RWPE1 (cell line): Measurements from ENCODE around the gene MIX23.

Experiments used
- CTCF ChIA-PET: fragments of 350-600 bp; sonication (Branson Sonifier 250); formaldehyde crosslinking; extraction: SDS; loops from one replicate; lab custom pipeline; 2021; lab: Yijun Ruan, JAX
- POLR2A ChIA-PET: fragments of 400-600 bp; formaldehyde crosslinking; extraction: SDS; loops from one replicate; lab custom pipeline; 2020; ENCODE audit warnings: antibody characterized with exemption; ENCODE audit not compliant: low non-redundant PET; lab: Yijun Ruan, JAX
- DNase-seq: peaks from one replicate; pipeline ENCODE4 v3.0.0; 2012; ENCODE audit warnings: low spot score
- H3K27ac ChIP-seq: fragments of 450-650 bp; 2 replicates; pipeline ENCODE4 v1.5.1; 2017
- CTCF ChIP-seq: fragments of 450-650 bp; conservative IDR thresholded peaks from 2 replicates; pipeline ENCODE4 v1.5.1; 2017; ENCODE audit warnings: low read depth, mild to moderate bottlenecking

The MIX23 gene

DNA sequence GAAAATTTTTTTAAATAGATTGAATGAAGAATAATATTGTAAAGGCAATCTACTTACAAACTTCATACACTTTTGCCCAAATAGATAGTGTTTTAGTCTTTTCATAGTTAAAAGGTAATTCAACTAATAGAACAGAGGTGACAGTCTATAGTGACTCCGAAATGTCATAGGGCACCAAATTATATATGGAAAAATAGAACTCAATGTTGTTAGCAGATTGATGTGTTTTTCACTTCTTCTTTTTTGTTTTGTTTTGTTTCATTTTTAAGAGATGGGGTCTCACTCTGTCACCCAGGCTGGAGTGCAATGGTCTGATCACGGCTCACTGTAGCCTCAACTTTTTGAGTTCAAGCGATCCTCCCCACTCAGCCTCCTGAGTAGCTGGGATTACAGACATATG lies 57.3 kb downstream of the MIX23 start:
- ChIA-PET CTCF (interaction anchor here (1.6 kb wide), 1 partner anchor 19 kb away, joined by 12 read pairs; no protein-coding TSS in a partner anchor), POLR2A (no interaction called here)
- H3K27ac ChIP-seq: peak overlapping the region; percentile 55
- no peak for TF ChIP-seq CTCF
- DNase-seq: no peak

- POLR2A ChIA-PET: interaction anchor here (0.6 kb wide), 1 partner anchor 17 kb away, joined by 5 read pairs; no protein-coding TSS in a partner anchor
- H3K27ac ChIP-seq: peak within 1 kb of the TSS; percentile 55
- peak; percentile 84 for DNase-seq
- CTCF ChIA-PET: interaction anchor here (1.6 kb wide), 1 partner anchor 18 kb away, joined by 12 read pairs; no protein-coding TSS in a partner anchor
- TF ChIP-seq CTCF: no peak
These were observed 58.1 kb downstream of the MIX23 start, which contains the start of gene CSTA for GRCh38 chr3:122324871-122325323. Gene CSTA (plus strand): TSS chr3:122325248. CDS start chr3:122325293, 45 bp downstream.

DNA sequence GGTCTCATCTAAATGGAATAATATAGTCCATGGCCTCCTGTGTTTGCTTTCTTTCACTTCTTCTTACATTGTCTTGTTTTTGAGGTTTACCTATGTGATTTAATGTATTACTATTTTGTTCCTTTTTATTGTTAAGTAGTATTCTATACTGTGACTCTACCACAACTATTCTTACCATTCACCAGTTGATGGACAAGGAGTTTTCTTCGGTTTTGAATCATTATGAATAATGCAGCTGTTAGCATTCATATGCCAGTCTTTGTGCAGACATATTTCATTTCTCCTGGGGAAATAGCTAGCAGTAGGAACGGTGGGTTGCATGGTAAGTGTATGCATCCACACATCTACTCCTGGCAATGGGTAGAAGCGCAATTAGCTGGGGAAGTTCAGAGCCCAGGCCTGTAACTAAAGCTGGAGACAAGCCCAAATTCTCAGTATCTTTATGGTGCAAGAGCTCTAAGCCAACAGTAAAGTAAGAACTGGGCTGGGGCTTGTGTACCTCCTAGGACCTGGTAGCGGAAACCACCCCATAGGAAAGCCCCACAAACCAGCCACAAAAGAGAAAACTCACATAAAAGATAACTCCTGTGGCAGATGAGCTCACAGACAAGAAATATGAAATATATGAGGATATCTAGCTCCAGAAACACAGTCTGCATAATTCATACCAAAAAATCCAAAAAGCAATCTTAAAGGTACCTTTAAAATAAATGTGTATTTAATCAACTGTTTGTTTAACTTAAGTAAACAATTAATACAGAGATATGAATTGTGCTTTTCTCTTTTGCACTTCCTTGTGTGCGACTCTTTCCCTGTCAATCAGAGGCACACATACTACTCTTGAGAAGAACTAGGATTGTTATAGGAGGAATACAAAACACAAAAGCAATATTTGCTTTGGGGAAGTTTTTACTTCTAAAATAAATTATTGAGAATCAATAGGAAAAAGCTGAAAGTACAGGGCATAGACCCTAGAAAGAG lies 60.6 kb downstream of the MIX23 start:
- DNase-seq: no peak
- ChIA-PET CTCF (interaction anchor here (0.7 kb wide), 1 partner anchor 354 kb away, joined by 3 read pairs; no protein-coding TSS in a partner anchor), POLR2A (no interaction called here)
- no peak overlapping the region for H3K27ac ChIP-seq
- no peak for TF ChIP-seq CTCF

DNA sequence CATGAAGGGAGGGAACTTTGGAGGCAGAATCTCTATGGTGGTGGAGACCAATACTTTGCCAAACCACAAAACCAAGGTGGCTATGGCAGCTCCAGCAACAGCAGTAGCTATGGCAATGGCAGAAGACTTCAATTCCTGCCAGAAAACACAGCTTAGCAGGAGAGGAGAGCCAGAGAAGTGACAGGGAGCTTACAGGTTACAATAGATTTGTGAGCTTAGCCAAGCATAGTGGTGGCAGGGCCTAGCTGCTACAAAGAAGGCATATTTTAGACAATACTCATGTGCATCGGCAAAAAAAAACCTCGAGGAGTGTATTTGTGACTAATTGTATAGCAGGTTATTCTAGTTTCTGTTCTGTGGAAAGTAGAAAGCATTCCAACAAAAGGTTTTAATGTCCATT lies 64.4 kb downstream of the MIX23 start:
- peak; percentile 21 for DNase-seq
- TF ChIP-seq CTCF: no peak
- no peak overlapping the region for H3K27ac ChIP-seq
- CTCF ChIA-PET: interaction anchor here (0.5 kb wide), 1 partner anchor 10 kb away, joined by 3 read pairs; no protein-coding TSS in a partner anchor
- POLR2A ChIA-PET: no interaction called here

DNA sequence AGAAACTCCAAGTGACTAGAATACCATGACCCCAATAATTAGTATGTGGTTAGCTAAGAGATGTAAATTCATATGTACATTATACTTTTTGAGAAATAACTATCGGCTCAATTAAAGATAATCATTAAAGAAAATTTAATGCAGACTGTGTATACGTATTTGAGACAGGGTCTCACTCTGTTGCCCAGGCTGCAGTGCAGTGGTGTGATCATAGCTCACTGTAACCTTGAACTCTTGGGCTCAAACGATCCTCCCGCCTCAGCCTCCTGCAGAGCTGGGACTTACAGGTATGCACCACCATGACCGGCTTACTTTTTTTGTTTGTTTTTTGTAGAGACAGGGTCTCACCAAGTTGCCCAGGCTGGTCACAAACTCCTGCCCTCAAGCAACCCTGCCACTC lies 66.7 kb downstream of the MIX23 start:
- H3K27ac ChIP-seq: no peak overlapping the region
- POLR2A ChIA-PET: no interaction called here
- no peak for DNase-seq
- CTCF ChIA-PET: no interaction called here
- no peak for TF ChIP-seq CTCF

DNA sequence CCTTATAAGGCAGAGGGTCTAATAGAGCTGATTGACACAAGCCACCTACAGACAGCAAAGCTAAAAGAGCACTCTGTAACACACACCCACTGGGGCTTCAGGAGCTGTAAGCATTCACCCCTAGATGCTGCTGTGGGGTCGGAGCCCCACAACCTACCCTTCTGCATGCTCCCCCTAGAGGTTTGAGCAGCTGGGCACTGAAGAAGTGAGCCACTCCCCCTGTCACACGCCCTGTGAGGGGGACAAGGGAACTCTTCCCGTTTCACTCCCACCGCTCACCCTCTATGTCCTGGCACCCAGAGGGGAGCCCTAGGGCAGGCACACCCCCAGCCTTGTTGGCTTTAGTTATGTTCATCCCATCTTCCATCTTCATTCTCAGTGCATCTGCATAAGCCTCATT lies 67.4 kb downstream of the MIX23 start:
- CTCF ChIA-PET: no interaction called here
- POLR2A ChIA-PET: no interaction called here
- no peak for TF ChIP-seq CTCF
- no peak overlapping the region for H3K27ac ChIP-seq
- DNase-seq: no peak
